CD4-positive, CD25-positive, alpha-beta regulatory T cell (primary cell): ENCODE results near the gene SMAD7. TPM values are rescaled to one million over a fixed set of nuclear protein-coding genes. Genes with fewer than 3 reads are reported as not detected.
A peak's percentile ranks its signal among the peaks of the same experiment; 100 is the strongest.

Experiments used
- ATAC-seq, 2 donors: fragments of 150-1000 bp; cut with Tn5 transposase; one replicate each; pipeline ENCODE4 v1.10.0; 2021; ENCODE audit warnings: low read depth in 2 of 2, moderate number of reproducible peaks in 2 of 2, moderate library complexity in 1 of 2
- DNase-seq, 3 donors: peaks; one replicate each; pipeline versions ENCODE4 v3.0.0 to v3.0.0-alpha.2; 2012 to 2022; ENCODE audit warnings: mixed read lengths in 1 of 3
- H3K27ac ChIP-seq: one replicate; pipeline ENCODE4 v1.7.0; 2013; ENCODE audit warnings: mild to moderate bottlenecking, low read length; ENCODE audit not compliant: insufficient read depth, poor library complexity, severe bottlenecking
- H3K27me3 ChIP-seq: one replicate; pipeline ENCODE4 v1.7.0; 2013; ENCODE audit warnings: low read length; ENCODE audit not compliant: control insufficient read depth, insufficient read depth
- H3K36me3 ChIP-seq: one replicate; pipeline ENCODE4 v1.7.0; 2013; ENCODE audit warnings: mild to moderate bottlenecking, low read length, moderate library complexity; ENCODE audit not compliant: control insufficient read depth, insufficient read depth
- H3K4me1 ChIP-seq: 2 replicates; pipeline ENCODE4 v1.7.0; 2013; ENCODE audit warnings: mild to moderate bottlenecking, low read length; ENCODE audit not compliant: insufficient read depth, control insufficient read depth, poor library complexity, severe bottlenecking
- H3K4me3 ChIP-seq: one replicate; pipeline ENCODE4 v1.7.0; 2013; ENCODE audit warnings: low read depth, mild to moderate bottlenecking, low read length, moderate library complexity
- H3K9me3 ChIP-seq, 2 experiments: 1 replicate in 1 of 2; 2 replicates in 1 of 2; pipeline ENCODE4 v1.7.0; 2013; ENCODE audit warnings: low read length in 2 of 2, mild to moderate bottlenecking in 1 of 2, moderate library complexity in 1 of 2; ENCODE audit not compliant: control insufficient read depth in 2 of 2
- H3K27ac Mint-ChIP-seq, 3 donors: one replicate each; pipeline ENCODE4 v1.8.0; 2020 to 2022; ENCODE audit warnings: mild to moderate bottlenecking in 3 of 3, mixed read lengths in 3 of 3, moderate library complexity in 2 of 3
- H3K27me3 Mint-ChIP-seq: one replicate; pipeline ENCODE4 v1.8.0; 2022; ENCODE audit warnings: mild to moderate bottlenecking, mixed read lengths
- H3K36me3 Mint-ChIP-seq: one replicate; pipeline ENCODE4 v1.8.0; 2020; ENCODE audit warnings: mixed read lengths
- H3K4me1 Mint-ChIP-seq, 4 donors: one replicate each; pipeline ENCODE4 v1.8.0; 2020 to 2022; ENCODE audit warnings: mixed read lengths in 4 of 4, mild to moderate bottlenecking in 1 of 4
- H3K4me3 Mint-ChIP-seq, 4 donors: one replicate each; pipeline ENCODE4 v1.8.0; 2020 to 2022; ENCODE audit warnings: mild to moderate bottlenecking in 4 of 4, mixed read lengths in 4 of 4, moderate library complexity in 3 of 4
- H3K9me3 Mint-ChIP-seq, 7 donors: one replicate each; pipeline ENCODE4 v1.8.0; 2020 to 2022; ENCODE audit warnings: mixed read lengths in 7 of 7, mild to moderate bottlenecking in 3 of 7, moderate library complexity in 2 of 7
- polyA plus RNA-seq, 4 donors: library from polyadenylated mRNA; unstranded; fragments of 300-500 nt; fragmentation: Illumina TruSeq; gene quantifications; one replicate each; pipeline ENCODE4 v1.2.3, GENCODE V29; 2021
- total RNA-seq: library from RNA; stranded (reverse); gene quantifications from one replicate; pipeline ENCODE4 v1.2.3, GENCODE V29; 2022

The SMAD7 gene
- total and polyA plus RNA-seq, 5 donors from 2014 or later = 1.7 to 64.0 (median 7.0) TPM

DNA sequence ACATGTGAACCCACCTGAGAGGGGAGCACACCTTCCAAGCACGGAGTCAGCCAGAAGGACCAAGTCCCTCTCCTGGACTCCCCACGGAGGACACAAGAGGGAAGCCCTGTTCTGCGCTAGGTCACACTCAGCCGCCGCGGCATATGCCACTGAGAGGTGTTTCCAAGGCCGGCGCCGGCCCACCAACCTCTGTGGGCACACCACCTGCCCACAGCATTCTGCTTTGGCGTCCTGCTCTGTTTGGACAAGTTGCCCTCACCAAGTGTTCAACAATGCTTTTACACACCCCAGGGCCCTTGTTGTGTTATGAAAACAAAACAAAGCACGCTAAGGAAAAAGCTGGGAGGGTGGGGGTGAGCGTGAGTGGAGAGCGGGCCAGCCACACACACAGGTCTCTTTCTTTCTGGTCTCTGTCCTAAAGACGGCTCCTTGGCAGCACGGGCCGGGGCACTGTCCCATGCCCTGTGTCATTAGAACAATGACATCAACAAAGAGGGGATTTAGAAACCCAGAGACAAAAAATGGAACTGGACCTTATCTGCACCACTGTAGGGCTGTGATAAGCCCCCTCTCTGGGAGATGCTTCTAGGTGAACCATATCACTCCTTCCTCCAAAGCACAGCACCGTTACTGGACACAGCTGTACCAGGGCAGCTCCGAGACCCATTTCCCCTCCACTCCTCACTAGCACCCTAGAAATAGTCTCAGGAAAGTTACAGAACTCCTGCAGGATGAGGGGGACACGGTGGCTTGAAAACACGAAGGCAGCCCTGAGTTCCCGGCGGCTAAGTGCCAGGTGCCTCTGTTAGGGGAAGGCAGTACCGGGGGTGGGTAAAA is 17.0 kb downstream of the SMAD7 start:
- H3K36me3 ChIP-seq = peaks cover 5% of the 10 kb centered on the region
- peak overlapping the region; percentile 27 for H3K4me3 ChIP-seq
- peak overlapping the region; percentile 15 to 88 (median 63) for H3K27ac Mint-ChIP-seq
- H3K4me1 ChIP-seq = peaks cover 95% of the 10 kb centered on the region
- no peaks in the 10 kb centered on the region for H3K9me3 ChIP-seq
- H3K27me3 Mint-ChIP-seq = no peaks in the 10 kb centered on the region
- DNase-seq (no peak), ATAC-seq (no peak)
- H3K27me3 ChIP-seq = no peaks in the 10 kb centered on the region
- peak overlapping the region; percentile 38 to 80 (median 62) for H3K4me3 Mint-ChIP-seq
- peak overlapping the region; percentile 54 for H3K27ac ChIP-seq
- peaks cover 13% of the 10 kb centered on the region for H3K36me3 Mint-ChIP-seq
- peaks cover 23 to 97% (median 65%) of the 10 kb centered on the region in 4 donors for H3K4me1 Mint-ChIP-seq
- H3K9me3 Mint-ChIP-seq = no peaks in the 10 kb centered on the region

DNA sequence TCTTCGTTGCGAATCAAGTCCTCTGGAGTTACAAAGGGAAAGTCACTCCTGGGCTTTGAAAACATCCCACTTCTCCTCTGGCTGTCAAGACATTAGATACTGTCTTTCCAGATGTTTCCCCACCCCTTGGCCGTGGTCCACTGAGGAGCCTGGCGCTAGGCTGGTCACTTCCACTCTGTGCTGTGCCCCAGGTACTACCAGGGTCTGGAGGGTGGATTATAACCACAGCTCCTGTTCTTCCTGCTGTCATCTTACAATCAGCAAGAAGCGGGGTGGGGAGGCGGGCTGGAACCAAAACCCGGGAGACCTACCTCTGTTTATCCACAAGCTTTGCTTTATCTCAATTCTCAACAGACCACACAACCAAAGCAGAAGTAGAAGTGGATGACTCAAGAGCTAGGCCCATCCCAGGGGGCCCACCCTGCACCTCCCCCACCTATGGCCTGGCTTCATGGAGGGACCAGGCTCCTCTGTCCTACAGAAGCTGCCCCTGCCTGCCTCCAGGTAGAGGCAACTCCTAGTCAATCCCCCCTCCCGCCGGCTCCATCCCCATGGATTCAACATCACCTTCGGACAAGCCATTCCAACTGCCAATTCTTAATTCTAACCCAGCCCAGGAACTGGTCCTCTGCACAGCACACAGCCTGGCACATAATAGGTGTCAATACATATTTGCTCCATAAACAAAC is 17.8 kb downstream of the SMAD7 start:
- no peaks in the 10 kb centered on the region for H3K9me3 ChIP-seq
- H3K27ac ChIP-seq = peak overlapping the region; percentile 73
- H3K4me1 Mint-ChIP-seq = peaks cover 28 to 97% (median 69%) of the 10 kb centered on the region in 4 donors
- no peaks in the 10 kb centered on the region for H3K27me3 Mint-ChIP-seq
- H3K27ac Mint-ChIP-seq = peak overlapping the region; percentile 88 to 99 (median 93)
- ATAC-seq (no peak), DNase-seq (no peak)
- H3K4me3 Mint-ChIP-seq = peak overlapping the region; percentile 68 to 90 (median 82)
- H3K36me3 Mint-ChIP-seq = peaks cover 13% of the 10 kb centered on the region
- H3K4me3 ChIP-seq = peak overlapping the region; percentile 69
- no peaks in the 10 kb centered on the region for H3K9me3 Mint-ChIP-seq
- no peaks in the 10 kb centered on the region for H3K27me3 ChIP-seq
- H3K4me1 ChIP-seq = peaks cover 95% of the 10 kb centered on the region
- peaks cover 5% of the 10 kb centered on the region for H3K36me3 ChIP-seq

DNA sequence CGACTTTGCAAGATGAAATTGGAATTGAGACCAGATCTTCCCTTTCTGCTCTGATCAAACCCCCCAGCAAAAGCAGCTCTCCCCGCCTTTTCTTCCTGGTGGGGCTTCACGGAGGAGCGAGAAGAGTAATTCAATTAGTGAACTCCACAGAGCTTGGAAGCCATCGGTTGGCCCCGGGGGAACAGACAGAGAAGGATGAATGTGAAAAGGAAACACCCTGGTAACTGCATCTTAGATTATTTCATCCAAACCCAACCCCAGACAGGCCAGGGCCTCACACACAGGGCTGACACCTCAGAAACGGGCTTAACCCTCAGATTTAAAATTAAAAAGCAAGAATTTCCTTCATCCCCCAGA is 18.3 kb downstream of the SMAD7 start:
- Histone ChIP-seq H3K4me1 (peaks cover 95% of the 10 kb centered on the region), H3K4me3 (peak overlapping the region; percentile 69), H3K27ac (peak overlapping the region; percentile 73), H3K36me3 (peaks cover 5% of the 10 kb centered on the region), H3K9me3 (no peaks in the 10 kb centered on the region), H3K27me3 (no peaks in the 10 kb centered on the region)
- Mint-ChIP-seq H3K36me3 (peaks cover 13% of the 10 kb centered on the region), H3K27me3 (no peaks in the 10 kb centered on the region), H3K9me3 (no peaks in the 10 kb centered on the region), H3K4me1 (peaks cover 28 to 97% (median 71%) of the 10 kb centered on the region in 4 donors), H3K27ac (peak overlapping the region; percentile 88 to 99 (median 93)), H3K4me3 (peak overlapping the region; percentile 68 to 90 (median 82))
- ATAC-seq = no peak
- DNase-seq = no peak

DNA sequence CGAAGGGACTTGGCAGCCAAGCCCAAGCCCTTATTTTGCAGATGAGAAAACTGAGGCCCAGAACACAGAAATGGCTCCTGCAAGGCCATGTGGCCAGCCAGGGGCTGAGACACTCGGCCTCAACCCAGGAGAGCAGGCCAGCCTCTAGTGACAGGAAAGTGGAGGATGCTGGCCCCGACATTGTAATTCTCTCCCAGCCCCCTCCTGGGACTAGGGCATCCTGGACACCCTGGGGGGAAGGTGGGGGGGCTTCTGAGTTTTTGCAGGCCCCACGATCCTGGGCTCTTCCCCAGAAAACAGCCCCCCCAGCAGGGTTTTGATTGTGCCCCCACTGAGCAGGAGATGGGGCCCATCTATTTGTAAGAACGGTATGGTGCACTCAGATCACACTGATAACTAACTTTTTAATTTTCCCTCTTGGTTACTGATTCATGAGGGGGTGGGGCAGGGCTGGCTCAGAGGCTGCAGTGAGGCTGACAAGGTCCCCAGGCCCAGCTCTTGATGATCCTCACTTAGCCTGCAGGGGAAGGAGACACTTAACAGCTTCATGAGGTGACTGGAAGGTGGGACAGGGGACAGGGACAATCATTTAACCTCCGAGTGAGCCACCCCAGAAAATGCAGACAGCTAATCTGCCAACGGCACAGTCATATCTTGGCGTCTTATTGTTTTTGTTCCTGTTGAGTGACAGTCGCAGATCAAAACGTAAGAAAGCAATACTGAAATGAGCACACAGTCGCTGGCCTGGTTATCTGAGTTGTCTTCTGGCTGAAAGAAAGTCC is 18.9 kb downstream of the SMAD7 start:
- DNase-seq = peak in 2 of 3 donors; percentile 53 to 79
- peak overlapping the region; percentile 88 to 99 (median 93) for H3K27ac Mint-ChIP-seq
- peaks cover 28 to 99% (median 75%) of the 10 kb centered on the region in 4 donors for H3K4me1 Mint-ChIP-seq
- H3K4me1 ChIP-seq = peaks cover 97% of the 10 kb centered on the region
- no peaks in the 10 kb centered on the region for H3K9me3 Mint-ChIP-seq
- H3K9me3 ChIP-seq = no peaks in the 10 kb centered on the region
- peaks cover 5% of the 10 kb centered on the region for H3K36me3 ChIP-seq
- H3K36me3 Mint-ChIP-seq = peaks cover 15% of the 10 kb centered on the region
- H3K27ac ChIP-seq = peak overlapping the region; percentile 73
- peak overlapping the region; percentile 68 to 90 (median 82) for H3K4me3 Mint-ChIP-seq
- no peaks in the 10 kb centered on the region for H3K27me3 Mint-ChIP-seq
- peak overlapping the region; percentile 69 for H3K4me3 ChIP-seq
- no peaks in the 10 kb centered on the region for H3K27me3 ChIP-seq
- peak; percentile 38 to 45 for ATAC-seq

DNA sequence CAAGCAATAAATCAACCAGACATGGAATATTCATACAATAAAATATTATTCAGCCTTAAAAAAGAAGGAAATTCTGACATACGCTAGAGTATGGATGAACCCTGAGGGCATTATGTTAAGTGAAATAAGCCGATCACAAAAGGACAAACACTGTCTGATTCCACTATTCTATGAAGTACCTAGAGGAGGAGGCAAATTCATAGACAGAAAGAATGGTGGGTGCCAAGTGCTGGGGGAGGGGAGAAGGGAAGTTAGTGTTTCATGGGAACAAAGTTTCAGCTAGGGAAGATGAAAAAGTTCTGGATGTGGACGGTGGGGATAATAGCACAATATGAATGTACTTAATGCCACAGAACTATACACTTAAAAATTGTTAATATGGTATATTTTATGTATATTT is 19.8 kb downstream of the SMAD7 start:
- Histone ChIP-seq H3K9me3 (no peaks in the 10 kb centered on the region), H3K4me1 (peaks cover 99% of the 10 kb centered on the region), H3K27me3 (no peaks in the 10 kb centered on the region), H3K36me3 (no peaks in the 10 kb centered on the region), H3K27ac (no peak overlapping the region), H3K4me3 (no peak overlapping the region)
- ATAC-seq = no peak
- DNase-seq = no peak
- H3K4me3 Mint-ChIP-seq = peak overlapping the region in 2 of 4 donors; percentile 56 to 68
- H3K36me3 Mint-ChIP-seq = peaks cover 11% of the 10 kb centered on the region
- no peaks in the 10 kb centered on the region for H3K27me3 Mint-ChIP-seq
- H3K9me3 Mint-ChIP-seq = no peaks in the 10 kb centered on the region
- peaks cover 23 to 98% (median 74%) of the 10 kb centered on the region in 4 donors for H3K4me1 Mint-ChIP-seq
- H3K27ac Mint-ChIP-seq = peak overlapping the region; percentile 23 to 88 (median 76)

DNA sequence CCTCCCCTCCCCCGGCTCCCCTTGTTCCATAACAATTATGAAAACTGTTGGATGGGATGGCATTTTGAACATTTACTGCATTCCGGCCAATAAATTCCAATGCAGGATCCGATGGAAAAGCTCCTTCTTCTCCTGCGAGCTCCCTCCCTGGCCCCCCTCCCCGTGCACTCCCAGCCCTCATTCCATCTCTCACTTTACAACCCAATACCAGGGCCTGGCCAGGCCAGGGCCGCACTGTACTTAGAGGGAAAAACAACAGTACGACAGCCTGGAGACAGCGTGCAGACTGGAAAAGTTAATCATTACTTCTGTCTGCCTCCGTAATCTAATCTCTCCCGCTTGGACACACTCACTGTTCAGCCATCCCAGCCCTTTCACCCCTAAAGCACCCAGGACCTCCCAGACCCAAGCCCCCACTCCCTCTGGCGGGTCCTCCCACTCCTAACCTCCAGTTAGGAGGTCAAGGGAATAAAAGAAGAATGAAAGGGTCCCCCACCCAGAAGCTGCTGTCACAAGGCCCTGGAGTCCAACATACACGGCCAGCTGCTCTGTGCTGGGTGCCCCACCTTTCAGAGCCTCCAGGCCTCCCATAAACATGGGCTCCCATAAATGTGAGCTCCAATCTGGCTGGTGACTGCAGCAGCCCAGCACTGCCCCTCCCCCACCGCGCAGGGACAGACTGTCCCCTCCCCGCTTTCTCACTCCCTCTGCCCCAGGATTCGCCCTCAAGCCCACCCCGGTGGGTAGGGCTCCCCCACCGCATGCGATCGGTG is 20.6 kb downstream of the SMAD7 start:
- Histone ChIP-seq H3K4me3 (no peak overlapping the region), H3K9me3 (no peaks in the 10 kb centered on the region), H3K27me3 (no peaks in the 10 kb centered on the region), H3K4me1 (peaks cover 97% of the 10 kb centered on the region), H3K27ac (no peak overlapping the region), H3K36me3 (no peaks in the 10 kb centered on the region)
- Mint-ChIP-seq H3K4me1 (peaks cover 21 to 95% (median 76%) of the 10 kb centered on the region in 4 donors), H3K27me3 (no peaks in the 10 kb centered on the region), H3K4me3 (peak overlapping the region in 2 of 4 donors; percentile 68 to 82), H3K9me3 (no peaks in the 10 kb centered on the region), H3K27ac (peak overlapping the region; percentile 71 to 88 (median 76)), H3K36me3 (peaks cover 7% of the 10 kb centered on the region)
- ATAC-seq = no peak
- DNase-seq = no peak

DNA sequence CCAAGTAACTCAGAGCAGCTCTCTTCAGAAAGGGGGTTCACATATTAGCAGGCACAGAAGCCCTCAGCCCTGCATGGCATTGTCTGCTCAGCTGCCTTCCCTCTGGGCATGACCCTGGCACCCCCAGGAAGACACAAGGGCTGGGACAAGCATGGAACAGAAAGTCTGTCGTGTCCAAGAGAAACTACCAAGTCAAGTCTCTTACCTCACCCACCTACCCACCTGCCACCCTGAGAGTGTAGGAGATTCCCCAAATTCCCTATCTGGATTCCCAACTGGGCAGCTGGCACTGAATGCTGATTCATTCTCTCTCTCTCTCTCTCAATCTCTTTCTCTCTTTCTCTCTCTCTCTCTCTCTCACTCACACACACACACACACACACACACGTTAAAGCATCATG is 21.6 kb downstream of the SMAD7 start:
- H3K4me1 Mint-ChIP-seq = peaks cover 18 to 95% (median 77%) of the 10 kb centered on the region in 4 donors
- ATAC-seq = no peak
- Histone ChIP-seq H3K4me3 (peak overlapping the region; percentile 57), H3K9me3 (no peaks in the 10 kb centered on the region), H3K27me3 (no peaks in the 10 kb centered on the region), H3K36me3 (no peaks in the 10 kb centered on the region), H3K27ac (peak overlapping the region; percentile 53), H3K4me1 (peaks cover 97% of the 10 kb centered on the region)
- H3K27ac Mint-ChIP-seq = peak overlapping the region; percentile 86 to 92 (median 88)
- no peaks in the 10 kb centered on the region for H3K9me3 Mint-ChIP-seq
- no peak for DNase-seq
- peak overlapping the region; percentile 68 to 88 (median 83) for H3K4me3 Mint-ChIP-seq
- H3K36me3 Mint-ChIP-seq = peaks cover 3% of the 10 kb centered on the region
- no peaks in the 10 kb centered on the region for H3K27me3 Mint-ChIP-seq
